ENCODE measurements around the gene KRT76. TPM values are rescaled to one million over a fixed set of nuclear protein-coding genes. Genes with fewer than 3 reads are reported as not detected.
"Not testable (repeated sequence)": the region's sequence is repeated elsewhere in the genome, so short reads cannot be mapped to it uniquely, and the experiment has no call there.

KRT76 gene
- total and polyA plus RNA-seq, 4 donors: not detected

GRCh38 chr12:52754135-52754534 lies 23.0 kb downstream of the KRT76 start:
- no peak for DNase-seq
- no peak overlapping the region for H3K9ac ChIP-seq (ENCODE audit: insufficient read depth in 1 of 2, low read length in 2 of 2)
- TF ChIP-seq, protein P1, sequence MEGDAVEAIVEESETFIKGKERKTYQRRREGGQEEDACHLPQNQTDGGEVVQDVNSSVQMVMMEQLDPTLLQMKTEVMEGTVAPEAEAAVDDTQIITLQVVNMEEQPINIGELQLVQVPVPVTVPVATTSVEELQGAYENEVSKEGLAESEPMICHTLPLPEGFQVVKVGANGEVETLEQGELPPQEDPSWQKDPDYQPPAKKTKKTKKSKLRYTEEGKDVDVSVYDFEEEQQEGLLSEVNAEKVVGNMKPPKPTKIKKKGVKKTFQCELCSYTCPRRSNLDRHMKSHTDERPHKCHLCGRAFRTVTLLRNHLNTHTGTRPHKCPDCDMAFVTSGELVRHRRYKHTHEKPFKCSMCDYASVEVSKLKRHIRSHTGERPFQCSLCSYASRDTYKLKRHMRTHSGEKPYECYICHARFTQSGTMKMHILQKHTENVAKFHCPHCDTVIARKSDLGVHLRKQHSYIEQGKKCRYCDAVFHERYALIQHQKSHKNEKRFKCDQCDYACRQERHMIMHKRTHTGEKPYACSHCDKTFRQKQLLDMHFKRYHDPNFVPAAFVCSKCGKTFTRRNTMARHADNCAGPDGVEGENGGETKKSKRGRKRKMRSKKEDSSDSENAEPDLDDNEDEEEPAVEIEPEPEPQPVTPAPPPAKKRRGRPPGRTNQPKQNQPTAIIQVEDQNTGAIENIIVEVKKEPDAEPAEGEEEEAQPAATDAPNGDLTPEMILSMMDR (IDR thresholded peaks at IDR 0.05; ENCODE audit: control extremely low read depth, extremely low read depth): no peak
- H3K4me1 ChIP-seq (ENCODE audit: control insufficient read depth in 5 of 5, insufficient read depth in 5 of 5, low read length in 5 of 5): peaks cover 0 to 3% (median 0%) of the 10 kb centered on the region in 5 donors
- no peaks in the 10 kb centered on the region for H3K36me3 ChIP-seq (ENCODE audit: control insufficient read depth in 4 of 4, insufficient read depth in 4 of 4, low read length in 4 of 4)
- peaks cover 0 to 21% (median 0%) of the 10 kb centered on the region in 3 donors for H3K27me3 ChIP-seq (ENCODE audit: control insufficient read depth in 3 of 3, insufficient read depth in 3 of 3, low read length in 2 of 3)
- H3K4me3 ChIP-seq: no peak overlapping the region
- ATAC-seq (ENCODE audit: insufficient read depth, low FRiP score): no peak
- peaks cover 0 to 10% (median 0%) of the 10 kb centered on the region in 4 donors for H3K9me3 ChIP-seq (ENCODE audit: control insufficient read depth in 4 of 4, insufficient read depth in 3 of 4, low read length in 3 of 4)
- H3K27ac ChIP-seq (ENCODE audit: low read depth in 1 of 2, low read length in 1 of 2): no peak overlapping the region

GRCh38 chr12:52753283-52753682 lies 23.9 kb downstream of the KRT76 start:
- no peak for ATAC-seq (ENCODE audit: insufficient read depth, low FRiP score)
- Histone ChIP-seq H3K4me3 (no peak overlapping the region), H3K27me3 (ENCODE audit: control insufficient read depth in 3 of 3, insufficient read depth in 3 of 3, low read length in 2 of 3) (peaks cover 0 to 14% (median 0%) of the 10 kb centered on the region in 3 donors), H3K36me3 (ENCODE audit: control insufficient read depth in 4 of 4, insufficient read depth in 4 of 4, low read length in 4 of 4) (no peaks in the 10 kb centered on the region), H3K27ac (ENCODE audit: low read depth in 1 of 2, low read length in 1 of 2) (no peak overlapping the region), H3K9ac (ENCODE audit: insufficient read depth in 1 of 2, low read length in 2 of 2) (no peak overlapping the region), H3K4me1 (ENCODE audit: control insufficient read depth in 5 of 5, insufficient read depth in 5 of 5, low read length in 5 of 5) (peaks cover 0 to 3% (median 0%) of the 10 kb centered on the region in 5 donors), H3K9me3 (ENCODE audit: control insufficient read depth in 4 of 4, insufficient read depth in 3 of 4, low read length in 3 of 4) (peaks cover 0 to 10% (median 0%) of the 10 kb centered on the region in 4 donors)
- TF ChIP-seq, protein P1 (IDR thresholded peaks at IDR 0.05; ENCODE audit: control extremely low read depth, extremely low read depth): no peak
- WGBS, 2 donors: 80 to 82% methylated on average over 3 of the region's 3 CpGs
- no peak for DNase-seq

- H3K4me1 ChIP-seq (ENCODE audit: control insufficient read depth in 5 of 5, insufficient read depth in 5 of 5, low read length in 5 of 5): peaks cover 0 to 3% (median 0%) of the 10 kb centered on the region in 5 donors
- peaks cover 0 to 12% (median 0%) of the 10 kb centered on the region in 3 donors for H3K27me3 ChIP-seq (ENCODE audit: control insufficient read depth in 3 of 3, insufficient read depth in 3 of 3, low read length in 2 of 3)
- no peak for DNase-seq
- H3K27ac ChIP-seq (ENCODE audit: low read depth in 1 of 2, low read length in 1 of 2): no peak overlapping the region
- H3K36me3 ChIP-seq (ENCODE audit: control insufficient read depth in 4 of 4, insufficient read depth in 4 of 4, low read length in 4 of 4): no peaks in the 10 kb centered on the region
- 85 to 88% methylated on average over 2 of the region's 2 CpGs for WGBS, 2 donors
- no peak for ATAC-seq (ENCODE audit: insufficient read depth, low FRiP score)
- TF ChIP-seq, protein P1 (IDR thresholded peaks at IDR 0.05; ENCODE audit: control extremely low read depth, extremely low read depth): no peak
- peaks cover 0 to 8% (median 0%) of the 10 kb centered on the region in 4 donors for H3K9me3 ChIP-seq (ENCODE audit: control insufficient read depth in 4 of 4, insufficient read depth in 3 of 4, low read length in 3 of 4)
- no peak overlapping the region for H3K4me3 ChIP-seq
- H3K9ac ChIP-seq (ENCODE audit: insufficient read depth in 1 of 2, low read length in 2 of 2): no peak overlapping the region
These were observed 24.6 kb downstream of the KRT76 start for GRCh38 chr12:52752516-52752915.

DNA sequence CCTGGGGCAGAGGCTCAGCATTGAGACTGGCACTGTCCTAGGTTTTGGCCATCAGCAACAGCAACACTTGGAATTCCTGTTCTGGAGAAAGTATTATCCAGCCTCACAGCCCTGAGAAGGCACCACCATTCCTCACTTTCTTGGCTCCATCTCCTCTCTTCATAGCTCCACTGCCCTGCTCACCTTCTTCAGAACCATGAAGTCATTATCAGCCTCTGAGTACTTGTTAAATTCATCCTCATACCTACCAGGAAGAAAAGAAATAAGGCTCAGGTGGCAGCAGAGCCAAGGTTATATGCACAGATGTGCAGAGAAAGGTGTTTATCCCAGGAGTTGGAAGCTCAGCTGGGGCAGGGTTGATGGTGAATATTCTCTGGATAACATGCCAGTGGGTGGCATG lies 25.4 kb downstream of the KRT76 start:
- peaks cover 0 to 10% (median 0%) of the 10 kb centered on the region in 4 donors for H3K9me3 ChIP-seq (ENCODE audit: control insufficient read depth in 4 of 4, insufficient read depth in 3 of 4, low read length in 3 of 4)
- H3K27ac ChIP-seq (ENCODE audit: low read depth in 1 of 2, low read length in 1 of 2): no peak overlapping the region
- H3K4me3 ChIP-seq: no peak overlapping the region
- H3K27me3 ChIP-seq (ENCODE audit: control insufficient read depth in 3 of 3, insufficient read depth in 3 of 3, low read length in 2 of 3): peaks cover 0 to 12% (median 0%) of the 10 kb centered on the region in 3 donors
- DNase-seq (no peak), ATAC-seq (ENCODE audit: insufficient read depth, low FRiP score) (no peak)
- TF ChIP-seq, protein P1 (IDR thresholded peaks at IDR 0.05; ENCODE audit: control extremely low read depth, extremely low read depth): no peak
- no peaks in the 10 kb centered on the region for H3K36me3 ChIP-seq (ENCODE audit: control insufficient read depth in 4 of 4, insufficient read depth in 4 of 4, low read length in 4 of 4)
- peaks cover 0 to 3% (median 0%) of the 10 kb centered on the region in 5 donors for H3K4me1 ChIP-seq (ENCODE audit: control insufficient read depth in 5 of 5, insufficient read depth in 5 of 5, low read length in 5 of 5)
- H3K9ac ChIP-seq (ENCODE audit: insufficient read depth in 1 of 2, low read length in 2 of 2): no peak overlapping the region

DNA sequence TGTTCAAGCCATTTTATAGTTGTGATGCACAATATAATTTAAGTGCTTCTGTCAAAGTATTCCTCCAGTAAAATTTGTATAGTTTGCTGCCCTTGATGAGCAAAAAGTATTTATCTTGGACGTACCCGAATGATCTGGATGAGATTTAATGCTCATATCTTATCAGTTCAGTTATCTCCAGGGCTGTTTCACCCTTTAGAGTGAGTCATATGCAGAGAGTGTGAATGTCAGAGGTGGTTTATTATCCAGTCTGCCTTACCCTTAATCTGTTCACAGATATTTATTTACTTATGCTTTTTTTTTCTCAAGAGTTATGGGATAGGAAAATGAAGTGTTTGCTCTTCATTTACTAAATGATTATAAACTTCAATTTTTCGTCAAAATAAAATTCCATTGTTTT lies 26.6 kb downstream of the KRT76 start:
- H3K36me3 ChIP-seq (ENCODE audit: control insufficient read depth in 4 of 4, insufficient read depth in 4 of 4, low read length in 4 of 4); ATAC-seq (ENCODE audit: insufficient read depth, low FRiP score); H3K9ac ChIP-seq (ENCODE audit: insufficient read depth in 1 of 2, low read length in 2 of 2); DNase-seq; H3K27ac ChIP-seq (ENCODE audit: low read depth in 1 of 2, low read length in 1 of 2); H3K4me1 ChIP-seq (ENCODE audit: control insufficient read depth in 5 of 5, insufficient read depth in 5 of 5, low read length in 5 of 5); H3K9me3 ChIP-seq (ENCODE audit: control insufficient read depth in 4 of 4, insufficient read depth in 3 of 4, low read length in 3 of 4); H3K27me3 ChIP-seq (ENCODE audit: control insufficient read depth in 3 of 3, insufficient read depth in 3 of 3, low read length in 2 of 3); H3K4me3 ChIP-seq: not testable (repeated sequence)
- 63 to 66% methylated on average over 3 of the region's 3 CpGs for WGBS, 2 donors

All from lung (tissue), 12 donors.